AG04450 (cell line): Measurements from ENCODE around the gene MED13L. TPM values are rescaled to one million over a fixed set of nuclear protein-coding genes. Genes with fewer than 3 reads are reported as not detected.

Experiments
- CTCF ChIA-PET: fragments of 300-600, 350-600 bp; formaldehyde crosslinking; extraction: SDS; loops from one replicate; lab custom pipeline; 2022; ENCODE audit warnings: antibody characterized with exemption, inconsistent platforms; lab: Charles Lee
- POLR2A ChIA-PET: fragments of 350-600 bp; formaldehyde crosslinking; extraction: SDS; loops from one replicate; lab custom pipeline; 2021; ENCODE audit warnings: antibody characterized with exemption, inconsistent platforms; lab: Yijun Ruan, JAX
- DNase-seq: peaks from one replicate; pipeline ENCODE4 v3.0.0-alpha.2; 2011; ENCODE audit warnings: low read depth, low spot score
- H3K27ac ChIP-seq: one replicate; pipeline ENCODE4 v1.5.1; 2012; ENCODE audit warnings: low read depth, low read length, control low read depth
- H3K27me3 ChIP-seq: one replicate; pipeline ENCODE4 v1.6.0; 2012; ENCODE audit warnings: low read length; ENCODE audit not compliant: control insufficient read depth, insufficient read depth
- H3K4me3 ChIP-seq: 2 replicates; pipeline ENCODE4 v1.5.1; 2011; ENCODE audit warnings: mild to moderate bottlenecking, low read depth, low read length, control low read depth
- H3K9me3 ChIP-seq: 2 replicates; pipeline ENCODE4 v1.5.1; 2012; ENCODE audit warnings: low read length; ENCODE audit not compliant: control insufficient read depth, insufficient read depth
- polyA plus RNA-seq: library from polyadenylated mRNA; depleted of rRNA; stranded (reverse); fragments of >200 nt; gene quantifications from 2 replicates; pipeline ENCODE4 v1.2.3, GENCODE V29; 2011
- TF ChIP-seq, protein P1 (sequence below): IDR thresholded peaks from 2 replicates; pipeline ENCODE4 v1.5.1; 2011; ENCODE audit warnings: low read depth, low read length, control low read depth, inconsistent platforms

MED13L gene
- polyA plus RNA-seq, 1 experiment, result 56.2 TPM

DNA sequence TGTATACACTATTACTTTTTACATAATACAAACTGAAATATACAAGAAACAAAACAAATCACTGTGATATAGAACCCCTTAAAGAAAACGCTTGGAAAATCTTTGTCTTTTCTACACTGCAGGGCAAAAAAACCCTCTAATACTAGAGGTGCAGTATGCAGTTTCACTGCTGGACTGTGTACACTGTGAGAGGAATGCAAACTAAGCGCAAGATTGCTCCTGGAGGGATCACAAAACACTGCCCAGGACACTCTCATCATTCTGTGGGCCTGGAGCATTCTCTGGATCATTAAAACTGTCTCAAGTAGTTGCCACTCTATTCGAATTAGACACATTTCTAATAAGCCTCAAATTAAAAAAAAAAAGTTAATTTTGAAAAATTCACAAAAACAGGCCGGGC is 217.6 kb downstream of the MED13L start:
- no peaks in the 10 kb centered on the region for H3K27me3 ChIP-seq
- TF ChIP-seq, protein P1, sequence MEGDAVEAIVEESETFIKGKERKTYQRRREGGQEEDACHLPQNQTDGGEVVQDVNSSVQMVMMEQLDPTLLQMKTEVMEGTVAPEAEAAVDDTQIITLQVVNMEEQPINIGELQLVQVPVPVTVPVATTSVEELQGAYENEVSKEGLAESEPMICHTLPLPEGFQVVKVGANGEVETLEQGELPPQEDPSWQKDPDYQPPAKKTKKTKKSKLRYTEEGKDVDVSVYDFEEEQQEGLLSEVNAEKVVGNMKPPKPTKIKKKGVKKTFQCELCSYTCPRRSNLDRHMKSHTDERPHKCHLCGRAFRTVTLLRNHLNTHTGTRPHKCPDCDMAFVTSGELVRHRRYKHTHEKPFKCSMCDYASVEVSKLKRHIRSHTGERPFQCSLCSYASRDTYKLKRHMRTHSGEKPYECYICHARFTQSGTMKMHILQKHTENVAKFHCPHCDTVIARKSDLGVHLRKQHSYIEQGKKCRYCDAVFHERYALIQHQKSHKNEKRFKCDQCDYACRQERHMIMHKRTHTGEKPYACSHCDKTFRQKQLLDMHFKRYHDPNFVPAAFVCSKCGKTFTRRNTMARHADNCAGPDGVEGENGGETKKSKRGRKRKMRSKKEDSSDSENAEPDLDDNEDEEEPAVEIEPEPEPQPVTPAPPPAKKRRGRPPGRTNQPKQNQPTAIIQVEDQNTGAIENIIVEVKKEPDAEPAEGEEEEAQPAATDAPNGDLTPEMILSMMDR, result no peak
- no peak for DNase-seq
- H3K27ac ChIP-seq, result no peak overlapping the region
- ChIA-PET POLR2A (no interaction called here), CTCF (no interaction called here)
- no peak overlapping the region for H3K4me3 ChIP-seq
- no peaks in the 10 kb centered on the region for H3K9me3 ChIP-seq

- no peaks in the 10 kb centered on the region for H3K27me3 ChIP-seq
- POLR2A ChIA-PET, result no interaction called here
- TF ChIP-seq, protein P1, result no peak
- DNase-seq, result no peak
- no peak overlapping the region for H3K4me3 ChIP-seq
- CTCF ChIA-PET, result interaction anchor here (1.9 kb wide), 1 partner anchor 9 kb away, joined by 4 read pairs; no protein-coding TSS in a partner anchor
- no peak overlapping the region for H3K27ac ChIP-seq
- no peaks in the 10 kb centered on the region for H3K9me3 ChIP-seq
These were observed 218.9 kb downstream of the MED13L start for GRCh38 chr12:116058574-116058973.

- Histone ChIP-seq H3K4me3 (no peak overlapping the region), H3K27ac (no peak overlapping the region), H3K9me3 (no peaks in the 10 kb centered on the region), H3K27me3 (no peaks in the 10 kb centered on the region)
- ChIA-PET CTCF (interaction anchor here (1.3 to 1.9 kb wide), 2 partner anchors 10 to 646 kb away, joined by 3 to 4 read pairs; no protein-coding TSS in a partner anchor), POLR2A (no interaction called here)
- TF ChIP-seq, protein P1, result no peak
- no peak for DNase-seq
These were observed 220.1 kb downstream of the MED13L start for GRCh38 chr12:116057356-116057755.

- Histone ChIP-seq H3K27ac (no peak overlapping the region), H3K4me3 (no peak overlapping the region), H3K9me3 (no peaks in the 10 kb centered on the region), H3K27me3 (no peaks in the 10 kb centered on the region)
- CTCF ChIA-PET, result interaction anchor here (0.6 kb wide), 1 partner anchor 803 kb away, joined by 4 read pairs; no protein-coding TSS in a partner anchor
- POLR2A ChIA-PET, result no interaction called here
- TF ChIP-seq, protein P1, result no peak
- no peak for DNase-seq
These were observed 221.4 kb downstream of the MED13L start for GRCh38 chr12:116055895-116056607.

- TF ChIP-seq, protein P1, result no peak
- H3K27me3 ChIP-seq, result no peaks in the 10 kb centered on the region
- no peak overlapping the region for H3K27ac ChIP-seq
- H3K4me3 ChIP-seq, result no peak overlapping the region
- DNase-seq, result no peak
- CTCF ChIA-PET, result interaction anchor here (1.1 kb wide), 1 partner anchor 39 kb away, joined by 3 read pairs; no protein-coding TSS in a partner anchor
- no peaks in the 10 kb centered on the region for H3K9me3 ChIP-seq
- POLR2A ChIA-PET, result no interaction called here
These were observed 223.2 kb downstream of the MED13L start for GRCh38 chr12:116054280-116054679.
